Panc1 (cell line): ENCODE results near the gene KRT6A. TPM values are rescaled to one million over a fixed set of nuclear protein-coding genes. Genes with fewer than 3 reads are reported as not detected.

ENCODE experiments used
- ATAC-seq: fragments of 200-7000 bp; cut with Tn5 transposase; 2 replicates; pipeline ENCODE4 v1.9.1; 2020; ENCODE audit warnings: mild to moderate bottlenecking, moderate library complexity
- BruUV-seq: library from RNA; stranded (reverse); fragments of 400-500 nt; replicated peaks from 2 replicates; lab custom pipeline; 2021; lab: Mats Ljungman, UMichigan
- CTCF ChIA-PET: fragments of 300-600 bp; sonication (Branson Sonifier 250); formaldehyde crosslinking; loops from one replicate; lab custom pipeline; 2022; ENCODE audit warnings: antibody characterized with exemption; lab: Charles Lee
- POLR2A ChIA-PET: fragments of 300-600 bp; sonication (Branson Sonifier 250); formaldehyde crosslinking; loops from one replicate; lab custom pipeline; 2022; ENCODE audit warnings: antibody characterized with exemption; lab: Charles Lee
- DNase-seq: peaks from one replicate; pipeline ENCODE4 v3.0.0-alpha.2; 2010; ENCODE audit warnings: low read depth, low spot score
- H3K27ac ChIP-seq: 2 replicates; pipeline ENCODE4 v1.5.1; 2011; ENCODE audit warnings: mild to moderate bottlenecking, low read length, inconsistent platforms
- H3K27me3 ChIP-seq: fragments of 200-500 bp; sonication (Bioruptor generic); 2 replicates; pipeline ENCODE4 v1.6.0; 2014; ENCODE audit warnings: low read length, inconsistent platforms; ENCODE audit not compliant: control insufficient read depth, insufficient read depth
- H3K36me3 ChIP-seq: fragments of 200-500 bp; sonication (Bioruptor generic); 2 replicates; pipeline ENCODE4 v1.5.1; 2014; ENCODE audit warnings: inconsistent platforms, mild to moderate bottlenecking, low read length, moderate library complexity; ENCODE audit not compliant: control insufficient read depth, insufficient read depth
- H3K4me1 ChIP-seq: 2 replicates; pipeline ENCODE4 v1.5.1; 2011; ENCODE audit warnings: inconsistent platforms, mild to moderate bottlenecking, low read length, moderate library complexity; ENCODE audit not compliant: control insufficient read depth, insufficient read depth
- H3K4me3 ChIP-seq, 2 experiments: 2 replicates each; pipeline ENCODE4 v1.5.1; 2011 to 2012; ENCODE audit warnings: low read depth in 2 of 2, low read length in 2 of 2, mild to moderate bottlenecking in 2 of 2, inconsistent platforms in 1 of 2, moderate library complexity in 1 of 2
- H3K9me3 ChIP-seq: fragments of 200-500 bp; sonication (Bioruptor generic); 2 replicates; pipeline ENCODE4 v1.5.1; 2014; ENCODE audit warnings: low read depth, mild to moderate bottlenecking, inconsistent platforms, low read length, moderate library complexity; ENCODE audit not compliant: control insufficient read depth, insufficient read depth
- POLR2AphosphoS5 ChIP-seq: IDR thresholded peaks from 2 replicates; pipeline ENCODE4 v1.6.1; 2012; ENCODE audit warnings: mild to moderate bottlenecking, low read depth, low read length, moderate library complexity
- REST ChIP-seq, 2 experiments: IDR thresholded peaks; 2 replicates each; pipeline ENCODE4 v1.6.1; 2011 to 2012; ENCODE audit warnings: low read depth in 2 of 2, control low read depth in 1 of 2, low read length in 1 of 2, mild to moderate bottlenecking in 1 of 2, moderate library complexity in 1 of 2; ENCODE audit not compliant: insufficient read depth in 1 of 2
- SIN3A ChIP-seq: IDR thresholded peaks from 2 replicates; pipeline ENCODE4 v1.6.1; 2012; ENCODE audit warnings: low read depth, mild to moderate bottlenecking, low read length, moderate library complexity, borderline replicate concordance; ENCODE audit not compliant: insufficient read depth
- TCF7L2 ChIP-seq: IDR thresholded peaks from 2 replicates; pipeline ENCODE4 v1.6.1; 2011; ENCODE audit warnings: mild to moderate bottlenecking, low read depth, low read length, inconsistent platforms
- in situ Hi-C: cut with HindIII; loops from 2 replicates; pipeline ENCODE4 v1.10.0; 2016; ENCODE audit warnings: low sequenced_read_pairs, low pct_unique_long_range_greater_than_20kb
- intact Hi-C: fragments of 100-400 bp; cut with micrococcal nuclease; formaldehyde crosslinking; loops from one replicate; pipeline ENCODE4 v1.10.0; 2022; ENCODE audit not compliant: unreplicated experiment
- total RNA-seq: library from RNA; stranded (reverse); gene quantifications from one replicate; pipeline ENCODE4 v1.2.1, GENCODE V29; 2021; ENCODE audit not compliant: unreplicated experiment
- TF ChIP-seq, protein P1 (sequence below): fragments of 450-650 bp; IDR thresholded peaks from 2 replicates; pipeline ENCODE4 v1.5.1; 2017; ENCODE audit warnings: mild to moderate bottlenecking

KRT6A gene
- total RNA-seq, 1 experiment from 2014 or later, result not detected

DNA sequence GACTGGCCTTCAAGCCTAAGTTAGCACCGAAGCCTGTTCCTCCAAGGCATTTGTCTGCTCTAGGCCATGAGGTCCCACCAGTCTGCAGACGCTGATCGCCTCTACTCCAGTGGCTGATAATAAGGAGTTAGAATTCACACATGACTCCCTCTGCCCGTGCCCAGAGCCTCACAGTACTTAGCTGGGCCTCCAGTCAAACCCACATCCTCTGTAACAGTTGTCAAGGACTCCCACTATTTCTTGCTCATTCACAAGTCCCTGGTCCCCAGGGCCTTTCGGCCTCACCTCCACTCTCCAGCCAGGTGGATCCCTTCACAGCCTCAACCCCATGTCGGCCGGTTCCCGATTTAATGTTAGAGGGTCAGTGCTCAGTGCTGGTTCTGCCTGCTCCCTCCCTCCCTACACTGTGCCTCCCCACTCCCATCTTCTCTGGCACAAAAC is 33.5 kb upstream of the KRT6A start:
- no TSS peak for BruUV-seq
- ChIA-PET CTCF (no interaction called here), POLR2A (no interaction called here)
- H3K4me3 ChIP-seq, result no peak overlapping the region
- no peaks in the 10 kb centered on the region for H3K27me3 ChIP-seq
- TF ChIP-seq, protein P1, sequence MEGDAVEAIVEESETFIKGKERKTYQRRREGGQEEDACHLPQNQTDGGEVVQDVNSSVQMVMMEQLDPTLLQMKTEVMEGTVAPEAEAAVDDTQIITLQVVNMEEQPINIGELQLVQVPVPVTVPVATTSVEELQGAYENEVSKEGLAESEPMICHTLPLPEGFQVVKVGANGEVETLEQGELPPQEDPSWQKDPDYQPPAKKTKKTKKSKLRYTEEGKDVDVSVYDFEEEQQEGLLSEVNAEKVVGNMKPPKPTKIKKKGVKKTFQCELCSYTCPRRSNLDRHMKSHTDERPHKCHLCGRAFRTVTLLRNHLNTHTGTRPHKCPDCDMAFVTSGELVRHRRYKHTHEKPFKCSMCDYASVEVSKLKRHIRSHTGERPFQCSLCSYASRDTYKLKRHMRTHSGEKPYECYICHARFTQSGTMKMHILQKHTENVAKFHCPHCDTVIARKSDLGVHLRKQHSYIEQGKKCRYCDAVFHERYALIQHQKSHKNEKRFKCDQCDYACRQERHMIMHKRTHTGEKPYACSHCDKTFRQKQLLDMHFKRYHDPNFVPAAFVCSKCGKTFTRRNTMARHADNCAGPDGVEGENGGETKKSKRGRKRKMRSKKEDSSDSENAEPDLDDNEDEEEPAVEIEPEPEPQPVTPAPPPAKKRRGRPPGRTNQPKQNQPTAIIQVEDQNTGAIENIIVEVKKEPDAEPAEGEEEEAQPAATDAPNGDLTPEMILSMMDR, result no peak
- TF ChIP-seq TCF7L2 (no peak), POLR2AphosphoS5 (no peak), REST (IDR thresholded peaks at IDR 0.05; ENCODE audit: insufficient read depth in 1 of 2, low read depth in 2 of 2, low read length in 1 of 2) (no peak), SIN3A (no peak)
- H3K36me3 ChIP-seq, result no peaks in the 10 kb centered on the region
- H3K27ac ChIP-seq, result no peak overlapping the region
- in situ Hi-C loops (no loop called here), intact Hi-C loops (no loop called here)
- ATAC-seq (no peak), DNase-seq (no peak)
- H3K9me3 ChIP-seq, result no peaks in the 10 kb centered on the region
- peaks cover 2% of the 10 kb centered on the region; the same call in 1 of the 2 replicates for H3K4me1 ChIP-seq

GRCh38 chr12:52525661-52526499 is 32.8 kb upstream of the KRT6A start:
- intact Hi-C loops, result no loop called here
- DNase-seq (no peak), ATAC-seq (no peak)
- in situ Hi-C loops, result no loop called here
- H3K4me3 ChIP-seq, result no peak overlapping the region
- ChIA-PET CTCF (no interaction called here), POLR2A (no interaction called here)
- H3K36me3 ChIP-seq, result no peaks in the 10 kb centered on the region
- H3K27me3 ChIP-seq, result no peaks in the 10 kb centered on the region
- H3K9me3 ChIP-seq, result no peaks in the 10 kb centered on the region
- H3K4me1 ChIP-seq, result peaks cover 8% of the 10 kb centered on the region; the same call in 1 of the 2 replicates
- BruUV-seq, result no TSS peak
- H3K27ac ChIP-seq, result no peak overlapping the region
- no peak for TF ChIP-seq SIN3A
- no peak for TF ChIP-seq POLR2AphosphoS5
